PC-9 (cell line): ENCODE measurements around the gene HACE1. TPM values are rescaled to one million over a fixed set of nuclear protein-coding genes. Genes with fewer than 3 reads are reported as not detected.

Source experiments
- BruUV-seq: library from RNA; stranded (reverse); fragments of 400-500 nt; replicated peaks from 2 replicates; lab custom pipeline; 2021; lab: Mats Ljungman, UMichigan
- CTCF ChIA-PET: fragments of 300-600 bp; sonication (Branson Sonifier 250); formaldehyde crosslinking; loops from one replicate; lab custom pipeline; 2022; ENCODE audit warnings: antibody characterized with exemption; lab: Charles Lee
- POLR2A ChIA-PET: fragments of 300-600 bp; sonication (Branson Sonifier 250); formaldehyde crosslinking; loops from one replicate; lab custom pipeline; 2022; ENCODE audit warnings: antibody characterized with exemption; ENCODE audit not compliant: unreplicated experiment; lab: Charles Lee
- DNase-seq, 2 experiments: peaks; one replicate each; pipeline versions ENCODE4 v3.0.0 to v3.0.0-alpha.2; 2015 to 2022; ENCODE audit warnings: mixed read lengths in 1 of 2
- H2AFZ ChIP-seq: fragments of 200-600 bp; sonication (generic); 2 replicates; pipeline ENCODE4 v1.8.1; 2017; ENCODE audit warnings: antibody characterized with exemption
- H3F3A ChIP-seq: fragments of 200-600 bp; sonication (generic); 2 replicates; pipeline ENCODE4 v1.8.1; 2017; ENCODE audit warnings: antibody characterized with exemption, mild to moderate bottlenecking, low read depth; ENCODE audit not compliant: insufficient read depth
- H3K27ac ChIP-seq: fragments of 200-600 bp; sonication (generic); 2 replicates; pipeline ENCODE4 v1.6.1; 2016; ENCODE audit warnings: mixed run types
- H3K27me3 ChIP-seq: fragments of 200-600 bp; sonication (generic); 2 replicates; pipeline ENCODE4 v1.6.1; 2016; ENCODE audit warnings: low read depth, mixed run types; ENCODE audit not compliant: insufficient read depth
- H3K36me3 ChIP-seq: fragments of 200-600 bp; sonication (generic); 2 replicates; pipeline ENCODE4 v1.6.1; 2016; ENCODE audit warnings: low read depth, mixed run types
- H3K4me1 ChIP-seq: fragments of 200-600 bp; sonication (generic); replicated peaks from 2 replicates; pipeline ENCODE4 v1.6.1; 2016; ENCODE audit warnings: mixed run types; ENCODE audit not compliant: insufficient read depth
- H3K4me2 ChIP-seq: fragments of 200-600 bp; sonication (generic); 2 replicates; pipeline ENCODE4 v1.6.1; 2017; ENCODE audit warnings: mixed run types
- H3K4me3 ChIP-seq: fragments of 200-600 bp; sonication (generic); 2 replicates; pipeline ENCODE4 v1.6.1; 2016; ENCODE audit warnings: mixed run types
- H3K79me2 ChIP-seq: fragments of 200-600 bp; sonication (generic); 2 replicates; pipeline ENCODE4 v1.6.1; 2017; ENCODE audit warnings: low read depth, mixed run types
- H3K9me2 ChIP-seq: fragments of 200-600 bp; sonication (generic); 2 replicates; pipeline ENCODE4 v1.8.1; 2017; ENCODE audit warnings: mild to moderate bottlenecking; ENCODE audit not compliant: insufficient read depth
- H3K9me3 ChIP-seq: fragments of 200-600 bp; sonication (generic); 2 replicates; pipeline ENCODE4 v1.8.1; 2016; ENCODE audit warnings: low read depth; ENCODE audit not compliant: insufficient read depth
- H4K20me1 ChIP-seq: fragments of 200-600 bp; sonication (generic); 2 replicates; pipeline ENCODE4 v1.8.1; 2017; ENCODE audit not compliant: insufficient read depth
- CTCF ChIP-seq: fragments of 200-600 bp; sonication (generic); conservative IDR thresholded peaks from 2 replicates; pipeline ENCODE4 v1.6.1; 2017; ENCODE audit warnings: mixed run types, antibody characterized with exemption, mild to moderate bottlenecking, moderate library complexity
- EZH2 ChIP-seq: fragments of 200-600 bp; sonication (generic); IDR thresholded peaks from 2 replicates; pipeline ENCODE4 v1.8.0; 2017; ENCODE audit warnings: antibody characterized with exemption, low read depth
- intact Hi-C: fragments of 100-400 bp; cut with micrococcal nuclease; formaldehyde crosslinking; loops from one replicate; pipeline ENCODE4 v1.10.0; 2022; ENCODE audit not compliant: unreplicated experiment
- total RNA-seq: library from RNA; stranded (reverse); gene quantifications from 2 replicates; pipeline ENCODE4 v1.2.3, GENCODE V29; 2021

HACE1 gene
- total RNA-seq, 1 experiment from 2014 or later: 12.4 TPM

- H3K9me3 ChIP-seq: no peaks in the 10 kb centered on the region
- DNase-seq: no peak
Observed at GRCh38 chr6:104816125-104816524, 43.6 kb downstream of the HACE1 start.

GRCh38 chr6:104814743-104815142 lies 45.0 kb downstream of the HACE1 start:
- intact Hi-C loops: no loop called here
- Histone ChIP-seq H3K79me2 (no peaks in the 10 kb centered on the region), H3K36me3 (no peaks in the 10 kb centered on the region), H3K4me1 (no peaks in the 10 kb centered on the region), H3K27ac (no peak overlapping the region), H4K20me1 (no peaks in the 10 kb centered on the region), H3K9me3 (no peaks in the 10 kb centered on the region), H3K4me3 (no peak overlapping the region), H3K4me2 (no peak overlapping the region), H2AFZ (no peak overlapping the region), H3K9me2 (no peaks in the 10 kb centered on the region), H3K27me3 (no peaks in the 10 kb centered on the region), H3F3A (no peaks in the 10 kb centered on the region; the same call in 1 of the 2 replicates)
- CTCF ChIA-PET: no interaction called here
- no TSS peak for BruUV-seq
- TF ChIP-seq EZH2 (no peak), CTCF (no peak)
- POLR2A ChIA-PET: no interaction called here
- DNase-seq: no peak

More at GRCh38 chr6:104816125-104816524, 43.6 kb downstream of the HACE1 start:
- no peaks in the 10 kb centered on the region for H3K4me1 ChIP-seq
- intact Hi-C loops: no loop called here
- H4K20me1 ChIP-seq: no peaks in the 10 kb centered on the region
- H3K4me3 ChIP-seq: no peak overlapping the region
- ChIA-PET CTCF (no interaction called here), POLR2A (no interaction called here)
- no peaks in the 10 kb centered on the region for H3K79me2 ChIP-seq
- no peaks in the 10 kb centered on the region for H3K9me2 ChIP-seq
- H3K27ac ChIP-seq: no peak overlapping the region
- H3F3A ChIP-seq: no peaks in the 10 kb centered on the region; the same call in 1 of the 2 replicates
- no TSS peak for BruUV-seq
- no peak for TF ChIP-seq CTCF
- no peak for TF ChIP-seq EZH2
- no peak overlapping the region for H3K4me2 ChIP-seq
- no peaks in the 10 kb centered on the region for H3K27me3 ChIP-seq
- H3K36me3 ChIP-seq: no peaks in the 10 kb centered on the region
- no peak overlapping the region for H2AFZ ChIP-seq

GRCh38 chr6:104813552-104813951 lies 46.2 kb downstream of the HACE1 start:
- no peak overlapping the region for H2AFZ ChIP-seq
- no peaks in the 10 kb centered on the region; the same call in 1 of the 2 replicates for H3F3A ChIP-seq
- no peak for TF ChIP-seq CTCF
- no peak for TF ChIP-seq EZH2
- ChIA-PET CTCF (no interaction called here), POLR2A (no interaction called here)
- DNase-seq: no peak
- H3K79me2 ChIP-seq: no peaks in the 10 kb centered on the region
- BruUV-seq: no TSS peak
- no peak overlapping the region for H3K27ac ChIP-seq
- no peaks in the 10 kb centered on the region for H3K9me3 ChIP-seq
- H3K27me3 ChIP-seq: no peaks in the 10 kb centered on the region
- no peaks in the 10 kb centered on the region for H4K20me1 ChIP-seq
- H3K4me1 ChIP-seq: no peaks in the 10 kb centered on the region
- no peaks in the 10 kb centered on the region for H3K36me3 ChIP-seq
- intact Hi-C loops: no loop called here
- no peak overlapping the region for H3K4me3 ChIP-seq
- H3K9me2 ChIP-seq: no peaks in the 10 kb centered on the region
- H3K4me2 ChIP-seq: no peak overlapping the region
